Ishikawa (cell line): ENCODE measurements around the gene NXPE3.

ENCODE experiments used
- REST ChIP-seq: IDR thresholded peaks from 2 replicates; pipeline ENCODE4 v1.6.1; 2012; ENCODE audit warnings: low read depth, mild to moderate bottlenecking
- YY1 ChIP-seq: IDR thresholded peaks from 2 replicates; pipeline ENCODE4 v1.6.1; 2012; ENCODE audit warnings: low read depth
- ZBTB7A ChIP-seq: IDR thresholded peaks from 2 replicates; pipeline ENCODE4 v1.6.1; 2012; ENCODE audit warnings: low read depth

GRCh38 chr3:101854608-101855304 is 75.7 kb downstream of the NXPE3 start:
- TF ChIP-seq YY1 (no peak), ZBTB7A (no peak), REST (no peak)
